ENCODE measurements around the gene RNF144B.

Gene RNF144B

GRCh38 chr6:18513253-18513798 is 126.2 kb downstream of the RNF144B start:
- DNase-seq (ENCODE audit: low read depth), result no peak

- no peak for DNase-seq (ENCODE audit: low read depth)
Measured at GRCh38 chr6:18514180-18514579, 127.0 kb downstream of the RNF144B start.

DNA sequence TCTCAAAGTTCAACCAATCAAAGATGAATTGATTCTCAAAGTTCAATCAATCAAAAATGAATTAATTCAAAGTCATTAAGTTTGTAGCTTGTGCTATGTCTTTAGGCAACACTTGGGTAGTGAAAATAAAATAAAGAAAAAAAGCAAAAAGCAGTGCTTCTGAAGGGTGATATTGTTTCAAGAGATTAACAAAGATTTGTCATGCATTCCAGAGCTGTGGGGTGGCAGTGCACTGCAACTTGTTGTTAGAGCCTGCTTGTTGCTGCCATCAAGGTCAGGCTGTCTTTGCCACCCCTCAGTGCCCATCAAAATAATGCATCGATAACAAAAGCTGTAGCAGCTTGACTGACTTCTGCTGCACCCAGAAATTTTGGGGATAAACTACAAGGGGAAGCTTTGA is 128.6 kb downstream of the RNF144B start:
- DNase-seq (ENCODE audit: low read depth), result no peak
